NOMO-1 treated with DMSO at 0.1 percent for 48 hours (cell line): ENCODE data around the gene PCDHGA7.
"Not testable (repeated sequence)": the region's sequence is repeated elsewhere in the genome, so short reads cannot be mapped to it uniquely, and the experiment has no call there.

ENCODE experiments used
- DNase-seq: peaks from one replicate; lab custom pipeline; 2025; ENCODE audit not compliant: unreplicated experiment; lab: John Stamatoyannopoulos, UW

Gene PCDHGA7

GRCh38 chr5:141366016-141366896 lies 16.3 kb upstream of the PCDHGA7 start:
- no peak for DNase-seq

DNA sequence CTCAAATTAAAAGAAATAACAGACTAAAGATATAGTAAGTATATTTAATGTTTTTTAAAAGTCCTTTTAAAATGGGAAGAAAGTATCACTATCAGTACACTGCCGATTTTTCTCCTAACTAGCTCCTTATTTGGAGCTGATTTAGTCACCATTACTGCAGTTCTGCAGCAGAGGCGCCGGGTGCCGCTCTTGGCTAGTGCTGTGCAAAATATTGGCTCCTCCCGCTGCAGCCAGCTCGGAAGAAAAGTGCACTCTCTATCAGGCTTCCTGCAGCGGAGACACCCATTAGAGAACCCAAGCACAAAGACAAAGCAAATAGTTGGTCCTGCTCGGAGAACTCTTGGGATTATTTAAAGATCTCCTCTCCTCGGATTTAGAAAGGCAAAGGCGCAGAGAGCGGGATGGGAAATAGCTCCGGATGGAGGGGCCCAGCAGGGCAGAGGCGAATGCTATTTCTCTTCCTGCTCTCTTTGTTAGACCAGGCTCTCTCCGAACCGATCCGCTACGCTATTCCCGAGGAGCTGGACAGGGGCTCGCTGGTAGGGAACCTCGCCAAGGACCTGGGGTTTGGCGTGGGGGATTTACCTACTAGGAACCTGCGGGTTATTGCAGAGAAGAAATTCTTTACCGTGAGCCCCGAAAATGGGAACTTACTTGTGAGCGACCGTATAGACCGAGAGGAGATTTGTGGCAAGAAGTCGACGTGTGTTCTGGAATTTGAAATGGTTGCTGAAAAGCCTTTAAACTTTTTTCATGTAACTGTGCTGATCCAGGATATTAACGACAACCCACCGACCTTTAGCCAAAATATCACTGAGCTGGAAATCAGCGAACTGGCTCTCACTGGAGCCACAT lies 12.3 kb upstream of the PCDHGA7 start, which contains the start of gene PCDHGB3:
TSS of gene PCDHGB3 (plus strand) at position 249 of the 855 bp plus-strand sequence. CDS start at position 402, 153 bp downstream.
- peak; percentile 47 for DNase-seq

GRCh38 chr5:141371572-141372475 lies 10.7 kb upstream of the PCDHGA7 start:
- DNase-seq, result no peak

DNA sequence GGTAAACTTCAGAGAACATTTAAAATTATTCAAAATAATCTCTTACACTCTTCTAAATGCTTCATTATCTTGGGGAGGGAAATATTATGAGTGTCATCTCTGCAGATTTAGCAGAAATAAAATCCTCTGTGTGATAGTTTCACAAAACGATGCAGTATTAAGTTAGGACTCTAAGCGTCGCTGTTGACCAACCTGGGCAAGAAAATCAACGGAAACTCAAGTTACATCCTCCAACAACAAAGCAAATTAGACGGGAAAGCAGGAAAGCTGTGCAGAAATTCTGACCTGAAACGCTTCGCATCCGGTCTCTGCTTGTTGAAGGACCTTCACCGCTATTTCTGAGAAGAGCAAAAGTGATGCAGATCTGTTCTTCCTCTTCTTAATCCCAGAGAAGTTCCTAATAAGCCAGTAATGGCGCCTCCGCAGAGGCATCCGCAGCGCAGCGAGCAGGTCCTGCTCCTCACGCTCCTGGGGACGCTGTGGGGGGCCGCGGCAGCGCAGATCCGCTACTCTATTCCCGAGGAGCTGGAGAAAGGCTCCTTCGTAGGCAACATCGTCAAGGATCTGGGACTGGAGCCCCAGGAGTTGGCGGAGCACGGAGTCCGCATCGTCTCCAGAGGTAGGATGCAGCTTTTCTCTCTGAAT lies 8.7 kb upstream of the PCDHGA7 start, which contains the start of gene PCDHGA6:
TSS of gene PCDHGA6 (plus strand) at position 219 of the 645 bp plus-strand sequence. CDS start at position 412, 193 bp downstream.
- no peak for DNase-seq

- DNase-seq, result no peak
Measured at GRCh38 chr5:141374627-141375026, 7.9 kb upstream of the PCDHGA7 start.

GRCh38 chr5:141375444-141376155 lies 6.9 kb upstream of the PCDHGA7 start:
- not testable (repeated sequence) for DNase-seq

DNA sequence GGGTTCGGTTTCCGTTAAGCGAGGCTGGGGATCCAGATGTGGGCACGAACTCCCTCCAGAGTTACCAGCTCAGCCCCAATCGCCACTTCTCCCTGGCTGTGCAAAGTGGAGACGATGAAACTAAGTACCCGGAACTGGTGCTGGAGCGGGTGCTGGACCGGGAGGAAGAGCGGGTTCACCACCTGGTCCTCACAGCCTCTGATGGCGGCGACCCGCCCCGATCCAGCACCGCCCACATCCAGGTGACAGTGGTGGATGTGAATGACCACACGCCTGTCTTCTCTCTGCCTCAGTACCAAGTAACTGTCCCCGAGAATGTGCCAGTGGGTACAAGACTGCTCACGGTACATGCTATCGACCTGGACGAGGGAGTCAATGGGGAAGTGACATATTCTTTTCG lies 803 bp downstream of the PCDHGA7 start:
- DNase-seq, result no peak

- DNase-seq, result no peak
Measured at GRCh38 chr5:141384471-141385267, 2.1 kb downstream of the PCDHGA7 start.

- not testable (repeated sequence) for DNase-seq
Measured at GRCh38 chr5:141387557-141388311, 5.2 kb downstream of the PCDHGA7 start, which contains the start of gene PCDHGB4. TSS of gene PCDHGB4 (plus strand) at chr5:141387698. CDS start at chr5:141387885, 187 bp downstream.

GRCh38 chr5:141388661-141389060 lies 6.1 kb downstream of the PCDHGA7 start:
- no peak for DNase-seq

DNA sequence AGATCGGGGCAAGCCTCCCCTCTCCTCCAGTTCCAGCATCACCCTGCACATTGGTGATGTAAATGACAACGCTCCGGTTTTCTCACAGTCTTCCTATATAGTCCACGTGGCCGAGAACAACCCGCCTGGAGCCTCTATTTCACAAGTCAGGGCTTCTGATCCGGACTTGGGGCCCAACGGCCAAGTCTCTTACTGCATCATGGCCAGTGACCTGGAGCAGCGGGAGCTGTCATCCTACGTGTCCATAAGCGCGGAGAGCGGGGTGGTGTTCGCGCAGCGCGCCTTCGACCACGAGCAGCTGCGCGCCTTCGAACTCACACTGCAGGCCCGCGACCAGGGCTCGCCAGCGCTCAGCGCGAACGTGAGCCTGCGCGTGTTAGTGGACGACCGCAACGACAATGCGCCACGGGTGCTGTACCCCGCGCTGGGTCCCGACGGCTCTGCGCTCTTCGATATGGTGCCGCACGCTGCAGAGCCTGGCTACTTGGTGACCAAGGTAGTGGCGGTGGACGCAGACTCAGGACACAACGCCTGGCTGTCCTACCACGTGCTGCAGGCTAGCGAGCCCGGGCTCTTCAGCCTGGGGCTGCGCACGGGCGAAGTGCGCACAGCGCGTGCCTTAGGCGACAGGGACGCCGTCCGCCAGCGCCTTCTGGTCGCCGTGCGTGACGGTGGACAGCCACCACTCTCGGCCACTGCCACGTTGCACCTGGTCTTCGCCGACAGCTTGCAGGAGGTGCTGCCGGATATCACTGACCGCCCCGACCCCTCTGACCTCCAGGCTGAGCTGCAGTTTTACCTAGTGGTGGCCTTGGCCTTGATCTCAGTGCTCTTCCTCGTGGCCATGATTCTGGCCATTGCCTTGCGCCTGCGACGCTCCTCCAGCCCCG lies 6.9 kb downstream of the PCDHGA7 start:
- DNase-seq, result no peak

- no peak for DNase-seq
Measured at GRCh38 chr5:141392429-141393198, 10.1 kb downstream of the PCDHGA7 start, which contains the start of gene PCDHGA8. TSS of gene PCDHGA8 (plus strand) at chr5:141392633. CDS start at chr5:141392814, 181 bp downstream.

GRCh38 chr5:141393267-141393666 lies 10.7 kb downstream of the PCDHGA7 start:
- DNase-seq, result no peak

DNA sequence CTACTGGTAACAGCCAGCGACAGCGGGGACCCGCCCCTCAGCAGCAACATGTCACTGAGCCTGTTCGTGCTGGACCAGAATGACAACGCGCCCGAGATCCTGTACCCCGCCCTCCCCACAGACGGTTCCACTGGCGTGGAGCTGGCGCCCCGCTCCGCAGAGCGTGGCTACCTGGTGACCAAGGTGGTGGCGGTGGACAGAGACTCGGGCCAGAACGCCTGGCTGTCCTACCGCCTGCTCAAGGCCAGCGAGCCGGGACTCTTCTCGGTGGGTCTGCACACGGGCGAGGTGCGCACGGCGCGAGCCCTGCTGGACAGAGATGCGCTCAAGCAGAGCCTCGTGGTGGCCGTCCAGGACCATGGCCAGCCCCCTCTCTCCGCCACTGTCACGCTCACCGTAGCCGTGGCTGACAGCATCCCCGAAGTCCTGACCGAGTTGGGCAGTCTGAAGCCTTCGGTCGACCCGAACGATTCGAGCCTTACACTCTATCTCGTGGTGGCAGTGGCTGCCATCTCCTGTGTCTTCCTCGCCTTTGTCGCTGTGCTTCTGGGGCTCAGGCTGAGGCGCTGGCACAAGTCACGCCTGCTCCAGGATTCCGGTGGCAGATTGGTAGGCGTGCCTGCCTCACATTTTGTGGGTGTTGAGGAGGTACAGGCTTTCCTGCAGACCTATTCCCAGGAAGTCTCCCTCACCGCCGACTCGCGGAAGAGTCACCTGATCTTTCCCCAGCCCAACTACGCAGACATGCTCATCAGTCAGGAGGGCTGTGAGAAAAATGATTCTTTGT lies 12.1 kb downstream of the PCDHGA7 start:
- DNase-seq, result not testable (repeated sequence)
